Stimulated activated naive CD4-positive, alpha-beta T cell treated with Interleukin-2 at 50 U/mL for 16 hours (primary cell): ENCODE measurements around the gene GPR135.
"Not testable (repeated sequence)": the region's sequence is repeated elsewhere in the genome, so short reads cannot be mapped to it uniquely, and the experiment has no call there.

Experiments used
- DNase-seq: peaks from one replicate; lab custom pipeline; 2025; lab: John Stamatoyannopoulos, UW

The GPR135 gene

DNA sequence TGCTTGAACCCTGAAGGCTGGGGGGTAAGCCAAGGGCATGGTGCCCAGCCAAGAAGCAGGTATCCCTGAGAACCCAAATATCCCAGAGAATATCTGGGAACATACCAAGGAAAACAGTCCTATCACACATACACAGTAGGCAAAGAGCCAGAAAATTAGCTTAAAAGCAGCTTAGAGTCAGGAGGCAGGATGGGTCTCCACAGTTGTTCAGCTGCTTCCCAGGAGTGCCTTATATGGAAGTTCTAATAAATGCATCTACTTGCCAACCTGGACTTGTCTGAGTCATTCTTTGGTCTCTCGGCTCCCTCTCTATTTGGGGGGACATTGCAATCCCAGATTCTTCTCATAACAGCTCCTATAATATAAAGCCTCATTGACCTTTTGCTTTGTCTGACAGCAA is 9.0 kb upstream of the GPR135 start:
- no peak for DNase-seq

DNA sequence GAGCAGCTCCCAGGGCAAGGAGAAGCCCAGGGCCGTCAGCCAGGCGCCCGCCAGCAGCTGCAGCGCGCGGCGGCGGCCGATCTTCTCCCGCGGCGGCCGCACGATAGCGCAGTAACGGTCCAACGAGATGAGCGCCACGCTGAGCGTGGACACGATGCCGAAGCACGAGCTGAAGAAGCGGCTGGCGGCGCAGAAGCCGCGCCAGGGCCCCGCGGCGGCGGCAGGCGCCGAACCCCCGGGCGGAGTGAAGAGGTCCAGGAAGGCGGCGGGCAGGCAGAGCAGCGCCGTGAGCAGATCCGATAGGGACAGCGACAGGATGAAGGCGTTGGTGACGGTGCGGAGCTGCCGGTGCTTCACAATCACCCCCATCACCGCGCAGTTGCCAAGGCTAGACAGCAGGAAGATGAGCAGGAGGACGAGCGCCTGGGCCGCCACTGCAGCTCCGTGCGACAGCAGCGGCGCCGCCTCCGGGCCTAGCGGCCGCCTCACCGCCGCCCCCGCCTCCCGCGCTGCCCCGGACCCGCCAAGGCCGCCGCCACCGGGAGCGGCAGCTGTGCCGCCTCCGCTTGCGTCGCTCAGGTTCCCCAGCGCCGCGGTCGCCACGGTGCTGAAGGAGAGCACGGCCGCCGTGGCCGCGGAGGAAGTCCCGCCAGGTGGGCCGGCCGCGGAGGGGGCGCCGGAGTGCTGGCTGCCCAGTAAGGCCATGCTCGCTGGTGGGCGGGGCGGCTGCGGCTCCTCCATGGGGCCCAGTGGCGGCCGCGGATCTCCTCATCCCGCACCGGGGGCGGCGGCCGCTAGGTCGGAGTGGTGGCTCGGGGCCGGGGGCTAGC is 479 bp downstream of the GPR135 start:
- DNase-seq, result peak; percentile 44

DNA sequence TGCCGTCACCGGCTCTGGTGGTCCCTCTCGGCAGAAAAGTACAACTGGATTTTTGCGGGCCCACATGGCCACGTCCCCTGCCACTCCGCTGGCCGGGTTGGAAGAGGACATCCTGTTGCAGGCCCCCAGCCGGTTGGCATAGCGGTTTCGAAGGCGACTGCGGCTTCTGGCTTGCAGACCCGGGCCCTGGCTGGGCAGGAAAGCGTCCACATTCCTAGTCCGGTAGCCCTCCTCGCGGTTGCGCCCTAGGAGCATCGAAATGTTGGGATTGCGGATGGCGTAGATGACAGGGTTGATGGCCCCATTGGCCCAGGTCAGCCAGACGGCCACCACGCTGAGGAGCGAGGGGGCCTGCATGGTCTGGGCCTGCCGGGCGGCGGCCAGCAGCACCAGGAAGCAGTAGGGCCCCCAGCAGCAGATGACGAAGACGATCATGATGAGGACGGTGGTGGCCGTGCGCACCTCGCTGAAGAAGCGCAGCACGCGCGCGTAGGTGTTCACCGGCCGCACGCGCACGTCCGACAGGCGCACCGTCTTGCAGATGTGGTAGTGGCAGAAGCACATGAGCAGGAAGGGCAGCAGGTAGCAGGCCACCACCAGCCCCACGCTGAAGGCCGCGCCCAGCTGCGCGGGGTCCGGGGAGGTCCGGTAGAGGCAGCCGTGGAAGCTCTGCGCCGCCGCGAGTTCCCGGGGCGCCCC is 1.2 kb downstream of the GPR135 start:
- DNase-seq, result peak; percentile 32

DNA sequence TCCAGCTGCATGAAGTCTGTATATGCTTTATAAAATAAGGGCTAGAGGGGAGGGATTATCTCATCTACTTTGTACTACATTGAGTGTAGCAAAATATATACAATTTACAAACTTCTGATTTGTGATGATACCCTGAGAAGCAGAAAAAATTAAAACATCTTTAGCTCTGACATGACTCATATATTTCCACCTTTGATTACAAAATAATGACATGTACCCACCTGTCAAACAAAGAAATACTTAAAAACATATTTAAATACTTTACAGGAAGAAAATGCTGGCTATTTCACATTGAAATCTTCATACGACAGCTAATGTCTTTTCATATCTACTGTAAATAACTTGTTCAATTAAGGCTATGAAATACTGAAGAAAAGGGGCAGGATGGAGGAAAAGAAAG is 3.3 kb downstream of the GPR135 start:
- DNase-seq, result no peak

DNA sequence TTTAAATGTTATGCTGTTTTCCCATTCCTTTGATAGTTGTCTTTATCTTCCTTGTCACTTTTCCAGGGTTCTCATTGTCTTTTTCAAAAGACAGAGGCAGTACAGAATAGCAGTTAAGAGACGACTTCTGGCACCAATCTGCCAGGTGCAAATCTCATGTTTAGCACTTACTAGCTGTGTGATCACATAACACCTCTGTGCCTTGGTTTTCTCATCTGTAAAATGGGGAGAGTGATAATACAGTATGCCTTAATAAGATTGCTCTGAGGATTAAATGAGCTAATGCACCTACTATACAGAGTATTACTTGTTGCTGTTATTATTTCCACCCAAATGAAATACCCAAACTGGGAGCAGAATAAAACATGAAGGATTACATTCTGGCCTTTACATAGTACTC is 4.8 kb downstream of the GPR135 start:
- DNase-seq, result no peak

DNA sequence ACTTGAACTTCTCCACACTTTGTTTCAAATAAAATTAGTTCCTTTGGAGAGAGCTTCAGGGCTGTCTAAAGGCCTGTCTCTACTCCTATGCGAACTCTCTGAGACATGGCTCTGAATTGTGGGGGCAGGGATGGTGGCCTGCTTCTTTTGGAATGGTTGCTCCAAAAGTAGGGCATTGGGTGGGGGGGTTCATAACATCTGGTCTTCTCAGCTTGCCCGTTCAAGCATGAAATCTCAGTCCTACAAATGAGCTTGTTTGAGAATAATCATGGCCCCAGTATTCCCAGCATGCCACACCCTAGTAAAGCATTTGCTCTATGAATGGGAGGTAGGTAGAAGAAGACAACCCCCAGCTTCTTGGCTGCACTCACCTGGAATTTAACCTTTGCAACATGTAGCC is 6.7 kb downstream of the GPR135 start:
- no peak for DNase-seq

DNA sequence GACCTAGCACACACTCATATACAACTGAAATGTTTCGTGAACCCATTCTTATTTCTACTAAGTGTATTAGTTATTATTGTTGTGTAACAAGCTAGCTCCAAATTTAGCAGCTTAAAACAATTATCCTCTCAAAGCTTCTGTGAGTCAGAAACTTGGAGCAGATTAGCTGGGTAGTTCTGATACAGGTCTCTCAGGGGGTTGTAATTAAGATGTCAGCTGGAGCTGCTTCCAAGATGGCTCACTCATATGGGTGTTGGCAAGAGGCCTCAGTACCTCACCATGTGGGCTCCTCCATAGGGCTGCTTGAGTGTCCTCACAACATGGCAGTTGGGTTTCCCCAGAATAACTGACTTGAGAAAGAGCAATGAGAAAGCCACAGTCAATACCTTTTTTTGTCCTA is 9.8 kb downstream of the GPR135 start:
- DNase-seq, result no peak

DNA sequence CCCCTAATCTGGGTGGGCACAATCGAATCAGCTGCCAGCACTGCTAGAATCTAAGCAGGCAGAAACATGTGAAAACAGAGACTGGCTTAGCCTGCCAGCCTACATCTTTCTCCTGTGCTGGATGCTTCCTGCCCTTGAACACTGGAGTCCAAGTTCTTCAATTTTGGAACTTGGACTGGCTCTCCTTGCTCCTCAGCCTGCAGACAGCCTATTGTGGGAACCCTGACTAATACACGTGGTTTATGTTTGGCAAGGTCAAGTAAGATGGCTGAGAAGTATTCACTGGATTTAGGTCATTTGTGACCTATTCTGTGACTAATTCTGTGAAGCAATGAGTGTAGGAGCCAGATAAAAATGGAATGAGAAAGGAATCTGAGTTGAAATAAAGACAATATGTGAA is 11.0 kb downstream of the GPR135 start:
- DNase-seq, result no peak

DNA sequence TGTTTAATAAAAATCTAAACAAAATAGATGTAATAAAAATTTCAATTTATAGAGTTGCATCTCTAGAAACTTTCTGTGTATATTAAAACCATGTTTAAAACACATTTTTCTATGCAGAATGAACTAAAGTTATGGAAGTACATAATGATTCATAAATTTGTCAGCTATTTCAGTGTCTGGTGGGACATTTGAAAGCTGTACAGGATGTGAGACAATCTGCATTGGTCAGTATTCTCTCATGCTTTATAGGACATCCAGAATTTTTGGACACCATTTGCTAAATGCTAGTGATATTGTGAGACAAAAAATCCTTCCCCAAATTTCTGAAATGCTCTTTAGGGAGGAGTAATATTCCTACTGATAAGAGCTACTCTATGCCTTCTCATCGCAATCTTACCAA is 13.3 kb downstream of the GPR135 start:
- DNase-seq, result no peak

DNA sequence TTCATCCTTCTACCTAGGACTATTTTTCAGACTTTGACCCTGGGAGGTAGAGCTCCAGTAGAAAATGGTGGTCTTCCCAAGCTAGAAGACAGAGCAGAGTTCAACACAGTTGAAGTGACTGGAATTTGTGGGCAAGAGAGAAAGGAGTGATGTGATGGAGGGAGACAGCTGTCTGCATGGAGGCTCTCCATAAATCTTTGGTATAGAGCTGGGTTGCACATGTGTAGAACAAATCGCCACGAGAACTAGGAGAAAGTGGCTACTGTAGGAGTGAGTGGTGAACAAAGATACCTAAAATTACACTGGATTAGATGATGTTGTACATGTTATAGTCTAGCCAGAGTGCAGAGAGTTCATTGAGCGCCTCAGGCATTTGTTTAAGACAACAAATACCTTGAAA is 14.5 kb downstream of the GPR135 start:
- no peak for DNase-seq

DNA sequence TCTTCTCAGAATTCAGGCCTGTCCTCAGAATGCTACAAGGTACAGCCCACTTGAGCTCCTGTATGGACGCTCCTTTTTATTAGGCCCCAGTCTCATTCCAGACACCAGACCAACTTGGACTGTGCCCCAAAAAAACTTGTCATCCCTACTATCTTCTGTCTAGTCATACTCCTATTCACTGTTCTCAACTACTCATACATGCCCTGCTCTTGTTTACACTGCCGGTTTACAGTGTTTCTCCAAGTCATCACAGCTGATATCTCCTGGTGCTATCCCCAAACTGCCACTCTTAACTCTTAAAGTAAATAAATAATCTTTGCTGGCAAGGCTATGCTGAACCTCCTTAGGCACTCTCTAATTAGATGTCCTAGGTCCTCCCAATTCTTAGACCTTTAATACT is 16.5 kb downstream of the GPR135 start:
- not testable (repeated sequence) for DNase-seq

DNA sequence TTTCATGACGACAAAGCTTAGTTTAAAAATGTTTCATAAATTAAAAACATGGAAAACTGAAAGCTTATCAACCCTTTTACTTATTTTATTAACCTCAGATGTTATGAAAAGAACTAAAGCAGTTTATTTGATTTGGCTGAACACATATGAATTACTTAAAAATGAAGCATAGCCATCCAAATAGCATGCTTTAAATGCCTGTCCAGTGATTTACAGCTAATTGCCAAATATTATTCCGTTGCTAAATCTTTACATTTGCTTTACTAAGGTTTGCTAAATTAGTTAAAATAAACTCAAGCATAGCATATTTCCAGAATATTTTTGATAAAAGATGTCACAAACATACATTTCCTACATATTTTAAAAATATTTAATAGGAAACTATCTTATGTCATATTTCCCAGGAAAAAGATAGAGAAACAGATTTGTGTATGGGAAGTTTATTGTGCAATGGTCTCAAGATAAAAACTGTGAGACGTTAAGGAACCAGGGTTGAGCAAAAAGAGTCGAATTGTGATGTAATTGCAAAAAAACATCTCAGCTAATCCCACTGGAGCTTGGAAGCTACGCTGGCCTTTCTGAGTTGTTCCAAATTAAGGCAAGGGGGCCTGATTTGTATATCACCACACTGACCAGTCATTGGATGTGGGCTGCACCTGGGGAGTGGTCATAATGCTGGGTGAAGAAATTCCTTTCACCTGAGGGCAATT is 25.8 kb downstream of the GPR135 start:
- no peak for DNase-seq

DNA sequence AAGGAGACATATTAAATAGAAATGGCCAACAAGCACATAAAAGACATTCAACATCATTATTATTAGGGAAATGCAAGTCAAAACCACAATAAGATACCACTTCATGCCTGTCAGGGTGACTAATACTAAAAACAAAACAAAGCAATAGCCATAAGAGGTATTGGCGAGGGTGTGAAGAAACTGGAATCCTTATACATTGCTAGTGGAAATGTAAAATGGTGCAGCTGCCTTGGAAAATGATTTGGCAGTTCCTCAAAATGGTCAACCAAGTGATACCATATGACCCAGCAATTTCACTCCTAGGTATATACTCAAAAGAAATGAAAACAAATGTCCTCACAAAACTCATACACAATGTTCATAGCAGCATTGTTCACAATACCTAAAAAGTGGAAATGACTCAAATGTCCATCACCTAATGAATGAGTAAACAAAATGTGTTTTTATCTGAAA is 27.0 kb downstream of the GPR135 start:
- no peak for DNase-seq

DNA sequence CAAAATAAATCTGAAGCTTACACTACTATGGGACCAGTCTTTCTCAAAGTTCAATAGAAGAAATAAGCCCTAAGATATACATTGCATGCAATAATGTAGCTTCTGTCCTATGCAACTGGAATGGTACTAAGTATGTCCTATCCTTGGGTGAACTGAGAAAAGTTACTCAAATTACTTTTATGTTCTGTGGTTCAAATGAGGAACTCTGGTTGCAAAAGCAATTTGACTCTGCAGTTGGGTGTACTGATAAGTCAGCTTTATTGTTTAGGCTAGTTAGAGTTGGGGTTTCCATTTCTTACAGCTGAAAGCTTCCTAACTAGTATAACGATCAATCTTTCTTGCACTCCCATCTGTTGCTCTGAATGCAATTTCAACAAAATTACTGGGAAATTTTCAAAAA is 29.2 kb downstream of the GPR135 start:
- no peak for DNase-seq

DNA sequence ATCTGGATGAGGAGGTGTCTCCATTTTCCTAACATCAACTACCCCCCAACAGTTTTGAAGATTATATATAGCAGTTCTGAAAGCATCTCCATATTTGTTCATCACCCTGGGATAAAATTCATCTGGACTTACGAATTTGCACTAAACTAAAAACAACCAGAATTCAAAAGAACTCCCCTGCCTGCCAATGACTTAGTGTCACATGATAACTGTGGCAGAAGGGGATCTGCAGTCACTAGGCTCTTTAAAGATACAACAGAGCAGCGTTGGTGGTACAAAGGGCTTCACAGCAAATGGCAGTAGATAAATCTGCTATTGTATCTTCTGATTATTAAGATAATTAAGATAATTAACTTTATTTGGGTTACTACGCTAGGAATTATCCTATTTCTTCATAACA is 30.1 kb downstream of the GPR135 start:
- no peak for DNase-seq

DNA sequence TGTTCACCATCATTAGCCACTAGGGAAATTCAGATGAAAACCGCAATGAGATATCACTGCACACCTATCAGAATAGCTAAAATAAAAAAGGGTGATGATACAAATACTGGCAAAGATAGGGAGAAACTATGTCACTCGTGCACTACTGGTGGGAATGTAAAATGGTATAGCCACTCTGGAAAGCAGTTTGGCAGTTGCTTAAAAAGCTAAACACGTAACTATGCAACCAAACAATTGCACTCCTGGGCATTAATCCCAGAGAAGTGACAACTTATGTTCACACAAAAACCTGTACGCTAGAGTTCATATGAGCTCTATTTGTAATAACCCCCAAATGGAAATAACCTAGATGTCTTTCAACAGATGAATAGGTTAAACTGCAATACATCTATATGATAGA is 35.4 kb downstream of the GPR135 start:
- no peak for DNase-seq

DNA sequence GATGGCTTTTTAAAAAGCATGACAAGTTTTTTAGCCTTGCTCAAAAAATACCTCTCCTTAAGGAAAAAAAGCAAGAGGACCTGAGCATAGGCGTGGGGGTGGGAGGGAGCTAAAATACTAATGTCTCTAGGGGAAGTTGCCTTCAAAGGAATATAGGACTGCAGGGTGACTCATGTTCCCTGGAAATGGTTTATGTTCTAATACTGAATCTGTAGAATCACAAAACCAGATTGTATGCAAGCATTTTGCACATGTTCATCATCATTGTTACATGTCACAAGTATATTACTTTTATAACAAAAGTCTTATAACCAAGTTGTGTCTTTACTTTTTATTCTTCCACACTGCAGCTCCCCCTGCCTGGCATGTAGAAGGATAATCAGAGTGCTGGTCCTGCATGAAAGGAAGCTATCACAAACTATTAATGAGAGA is 36.6 kb downstream of the GPR135 start:
- no peak for DNase-seq

DNA sequence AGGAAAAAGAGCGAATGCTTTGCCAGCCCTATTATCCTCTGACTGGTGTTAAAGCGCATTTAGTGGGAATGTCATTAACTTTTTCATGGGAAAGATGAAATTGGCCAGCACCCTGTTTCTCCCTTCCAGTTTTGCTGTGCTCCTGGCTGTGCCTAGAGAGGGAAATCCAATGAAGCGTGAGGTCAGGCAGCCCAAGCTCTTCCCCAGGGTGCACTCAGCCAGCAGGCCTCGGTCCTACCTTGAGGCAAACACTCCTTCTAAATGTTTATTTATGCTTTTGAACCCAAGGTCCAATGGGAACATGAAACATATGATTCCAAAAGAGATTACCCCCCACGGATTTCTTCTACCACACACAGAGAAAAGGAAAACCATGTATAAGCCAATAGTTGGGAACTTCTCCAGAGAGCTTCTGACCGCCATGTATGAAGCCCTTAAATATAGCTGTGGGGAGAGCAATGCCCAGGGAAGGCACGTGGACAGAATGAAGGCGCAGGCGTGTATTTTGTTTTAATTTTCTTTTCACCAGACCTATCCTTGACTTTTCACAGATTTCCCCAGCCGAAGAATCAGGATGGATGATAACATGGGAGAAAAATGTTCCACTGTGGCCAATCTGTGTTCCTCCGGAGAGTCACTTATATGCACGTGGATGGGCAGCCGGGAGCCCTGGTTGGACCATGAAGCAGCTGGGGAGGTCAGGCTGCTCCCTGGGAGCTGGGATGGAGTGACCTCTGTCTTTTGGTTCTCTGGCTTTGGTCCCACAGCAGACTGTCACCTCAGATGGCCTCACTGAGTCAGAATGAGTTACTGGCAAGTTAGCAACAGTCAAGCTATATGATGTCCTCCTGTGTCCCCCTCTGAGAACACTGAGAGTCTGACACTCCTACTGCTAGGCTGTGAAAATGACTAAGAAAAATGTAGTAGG is 37.3 kb downstream of the GPR135 start:
- DNase-seq, result no peak

DNA sequence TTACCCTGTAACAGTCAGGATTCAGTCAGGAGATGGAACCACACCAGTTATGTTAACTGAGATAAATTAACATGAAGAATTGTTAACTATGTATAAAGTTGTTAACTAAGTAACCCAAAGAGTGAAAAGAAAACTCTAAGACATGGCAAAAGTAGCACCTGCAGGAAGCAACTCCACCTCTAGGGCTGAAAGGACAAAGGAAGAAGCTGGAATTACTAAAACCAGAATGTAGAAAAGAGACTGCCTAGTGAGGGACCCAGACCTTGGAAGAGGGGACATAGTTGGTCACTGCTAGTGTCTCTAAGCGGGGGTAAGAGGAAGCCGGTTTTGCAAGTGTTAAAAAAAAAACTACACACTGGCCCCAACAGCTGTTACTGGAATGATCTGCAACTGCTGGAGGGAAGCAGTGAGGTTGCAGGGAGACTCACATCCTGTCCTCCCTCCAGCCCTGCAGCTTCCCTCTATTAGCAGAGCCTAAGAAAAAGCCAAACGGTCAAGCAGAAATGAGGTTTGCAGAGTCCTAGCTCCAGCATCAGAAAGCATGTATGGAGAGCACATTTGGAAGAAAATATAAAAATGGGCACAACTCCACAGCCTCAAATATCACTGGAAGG is 39.8 kb downstream of the GPR135 start:
- no peak for DNase-seq

DNA sequence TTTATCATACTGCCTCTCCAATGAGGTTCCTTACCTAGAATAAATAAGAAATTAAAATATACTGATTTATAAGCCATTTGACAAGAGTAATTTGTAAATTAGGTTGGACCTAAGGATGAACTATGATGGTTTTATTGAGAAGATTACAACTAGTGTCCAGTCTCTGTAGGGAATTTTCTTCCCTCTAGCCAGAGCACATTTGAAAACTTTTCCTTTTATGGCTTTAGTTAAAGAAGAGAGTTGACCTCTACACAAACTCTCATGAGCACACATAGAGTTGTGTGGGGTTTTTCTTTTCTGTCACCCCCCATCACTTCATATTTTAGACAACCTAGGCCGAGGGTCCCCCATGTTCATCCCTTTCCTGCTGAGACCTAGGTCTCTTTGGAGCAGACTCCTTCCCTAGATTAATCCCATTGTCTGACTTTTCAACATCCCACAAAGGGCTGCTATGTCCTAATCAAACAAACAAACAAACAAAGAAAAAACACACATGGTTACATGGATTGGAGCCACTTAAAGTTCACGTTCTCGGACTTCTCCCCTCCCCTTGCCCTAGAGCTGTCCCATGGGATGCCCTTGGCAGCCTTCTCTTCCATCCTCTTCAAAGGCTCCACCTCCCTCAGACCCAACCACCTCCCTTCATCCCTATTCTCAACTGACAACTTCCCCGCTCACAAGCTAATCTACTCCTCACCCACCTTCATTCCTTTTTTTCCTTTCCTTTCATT is 40.7 kb downstream of the GPR135 start:
- DNase-seq, result no peak
